ENCODE data around the gene ANKFN1.
A peak's percentile ranks its signal among the peaks of the same experiment; 100 is the strongest.

The ANKFN1 gene

DNA sequence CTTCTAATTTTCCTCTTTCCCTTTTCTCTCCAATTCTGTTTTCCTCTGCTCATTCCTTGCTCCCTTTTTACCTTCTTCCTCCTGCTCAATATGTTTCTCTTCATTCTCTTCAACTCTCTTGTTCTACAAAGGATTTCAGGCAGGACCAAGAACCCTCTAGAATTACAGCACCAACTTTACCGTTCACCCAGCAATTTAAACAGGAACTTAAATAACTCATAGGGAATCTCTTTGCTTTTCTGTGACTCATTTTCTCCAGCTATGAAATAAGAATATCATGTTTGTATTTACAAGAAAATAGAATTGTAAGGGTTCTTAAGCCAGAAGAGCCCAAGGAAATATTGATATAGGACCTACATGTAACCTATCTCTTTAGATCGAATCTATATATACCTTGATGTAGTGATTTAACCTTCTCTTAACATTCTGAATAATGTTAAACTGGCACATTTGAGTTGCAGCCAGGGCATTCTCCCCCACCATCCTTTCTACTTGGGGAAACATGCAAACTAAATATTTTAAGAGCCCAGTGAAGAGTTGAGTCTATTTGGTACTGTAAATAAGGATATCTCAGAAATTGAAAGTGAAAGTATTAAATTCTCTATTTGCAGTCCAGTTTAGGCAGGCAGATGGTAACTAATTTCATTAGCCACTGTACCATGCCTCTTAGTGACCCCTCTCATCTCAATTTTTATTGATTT is 137.0 kb downstream of the ANKFN1 start:
- DNase-seq, result peak; percentile 24

DNA sequence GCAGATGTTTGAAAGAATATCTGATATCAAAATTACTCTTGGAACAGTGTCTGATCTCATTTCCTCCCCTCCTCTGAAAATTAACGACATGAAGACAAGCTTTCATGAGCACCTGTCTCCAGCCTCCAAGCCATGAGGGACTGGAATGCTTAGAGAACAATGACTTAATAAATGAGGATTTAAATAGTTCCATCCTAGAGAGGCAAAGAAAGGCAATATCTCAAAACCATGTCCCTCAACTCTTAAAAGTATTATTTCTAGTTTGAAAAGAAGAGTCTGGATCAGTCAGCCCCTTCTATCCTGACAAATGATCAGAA is 137.5 kb downstream of the ANKFN1 start:
- no peak for DNase-seq

GRCh38 chr17:56291226-56291805 is 138.0 kb downstream of the ANKFN1 start:
- DNase-seq, result peak; percentile 52

DNA sequence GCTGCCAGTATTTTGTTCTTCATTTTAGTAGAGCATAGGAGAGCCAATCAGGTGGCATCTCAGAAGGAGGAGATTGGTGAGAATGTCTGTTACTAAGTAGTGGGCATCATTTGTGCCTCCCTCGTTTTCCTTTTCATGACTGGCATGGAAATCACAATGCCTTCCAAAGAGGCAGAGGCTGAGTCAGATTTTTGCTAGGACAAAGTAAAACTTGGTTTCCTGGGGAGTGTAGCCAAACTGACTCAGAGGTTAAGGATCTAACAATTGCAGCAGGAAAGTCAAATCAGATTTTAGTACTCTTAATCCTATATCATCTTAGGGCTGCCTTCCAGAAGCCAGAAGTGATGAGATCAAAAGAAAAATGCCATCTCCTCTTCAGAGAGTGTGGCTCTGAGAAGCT is 138.7 kb downstream of the ANKFN1 start:
- peak; percentile 90 for DNase-seq

GRCh38 chr17:56292578-56292977 is 139.3 kb downstream of the ANKFN1 start:
- DNase-seq, result no peak

GRCh38 chr17:56297184-56297583 is 143.9 kb downstream of the ANKFN1 start:
- DNase-seq, result peak; percentile 78

DNA sequence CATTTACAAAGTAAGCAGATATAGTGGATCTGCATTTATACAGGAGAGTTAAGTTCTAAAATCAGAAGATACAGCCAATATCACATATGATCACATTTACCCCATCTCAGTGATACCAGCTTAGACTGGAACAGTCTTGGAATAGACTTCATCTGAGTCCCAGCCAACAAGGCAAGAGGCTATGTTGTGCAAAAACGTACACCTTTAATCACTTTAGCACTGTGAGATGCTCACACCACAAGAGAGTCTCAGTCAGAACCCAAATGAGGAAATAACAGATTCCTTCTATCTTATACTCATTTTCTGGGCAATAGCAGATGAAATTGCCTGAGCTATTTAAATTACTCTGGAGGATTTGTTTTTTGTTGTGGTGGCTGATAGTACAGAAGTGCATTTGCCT is 145.6 kb downstream of the ANKFN1 start:
- DNase-seq, result no peak

- DNase-seq, result no peak
These were observed 146.9 kb downstream of the ANKFN1 start for GRCh38 chr17:56300144-56300543.

DNA sequence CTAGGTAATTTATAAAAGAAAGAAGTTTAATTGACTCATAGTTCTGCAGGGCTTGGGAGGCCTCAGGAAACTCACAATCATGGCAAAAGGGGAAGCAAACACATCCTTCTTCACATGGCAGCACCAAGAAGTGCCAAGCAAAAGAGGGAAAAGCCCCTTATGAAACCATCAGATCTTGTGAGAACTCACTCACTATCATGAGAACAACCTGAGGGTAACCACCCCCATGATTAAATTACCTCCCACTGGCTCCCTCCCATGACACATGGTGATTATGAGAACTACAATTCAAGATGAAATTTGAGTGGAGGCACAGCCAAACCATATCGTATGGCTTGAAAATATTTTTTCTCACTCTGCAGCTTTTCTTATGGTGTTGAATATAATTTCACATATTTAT is 151.7 kb downstream of the ANKFN1 start:
- DNase-seq, result no peak

GRCh38 chr17:56309897-56310296 is 156.6 kb downstream of the ANKFN1 start:
- DNase-seq, result no peak

- DNase-seq, result no peak
These were observed 157.5 kb downstream of the ANKFN1 start for GRCh38 chr17:56310782-56311181.

GRCh38 chr17:56313201-56313600 is 159.9 kb downstream of the ANKFN1 start:
- no peak for DNase-seq

- DNase-seq, result no peak
These were observed 160.8 kb downstream of the ANKFN1 start for GRCh38 chr17:56314026-56314425.

GRCh38 chr17:56314984-56315602 is 161.8 kb downstream of the ANKFN1 start:
- no peak for DNase-seq

DNA sequence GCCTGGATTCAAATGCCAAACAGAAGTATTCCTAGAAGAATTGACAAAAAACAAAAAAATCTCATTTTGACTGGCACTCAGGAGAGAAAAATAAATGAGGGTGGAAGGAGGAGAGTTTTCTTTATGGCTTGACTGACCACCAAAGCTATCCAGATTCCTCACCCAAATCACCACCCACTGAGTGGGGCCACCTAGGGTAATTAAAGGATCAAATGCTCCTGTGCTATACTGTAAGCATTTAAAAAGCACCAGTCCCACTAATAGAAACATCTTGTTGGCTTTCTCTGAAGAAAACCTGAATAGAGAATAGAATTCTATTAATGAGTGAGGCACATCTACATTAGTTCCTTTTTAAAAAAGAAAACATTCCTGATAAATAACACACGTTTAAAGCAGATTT is 163.3 kb downstream of the ANKFN1 start:
- DNase-seq, result no peak

GRCh38 chr17:56317351-56318208 is 164.3 kb downstream of the ANKFN1 start:
- no peak for DNase-seq

DNA sequence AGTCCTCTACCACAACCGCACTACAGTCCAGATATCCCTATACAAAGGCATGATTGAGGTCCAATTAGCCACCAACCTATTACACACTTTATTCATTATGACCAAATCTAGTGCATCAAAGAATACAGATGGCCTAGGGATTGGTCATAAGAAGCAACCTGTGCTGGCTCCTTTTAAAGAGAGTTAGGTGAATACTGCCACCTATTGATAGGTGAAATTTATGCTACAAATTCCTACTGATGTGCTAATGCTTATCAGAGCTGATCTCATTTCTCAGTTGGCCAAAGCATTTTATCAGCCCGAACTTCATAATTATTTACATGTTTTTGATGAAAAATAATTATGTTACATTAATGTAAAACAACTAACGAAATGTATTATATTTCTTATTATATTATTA is 166.3 kb downstream of the ANKFN1 start:
- peak; percentile 76 for DNase-seq

- no peak for DNase-seq
These were observed 167.2 kb downstream of the ANKFN1 start for GRCh38 chr17:56320443-56320842.

- no peak for DNase-seq
These were observed 169.7 kb downstream of the ANKFN1 start for GRCh38 chr17:56322991-56323390.

DNA sequence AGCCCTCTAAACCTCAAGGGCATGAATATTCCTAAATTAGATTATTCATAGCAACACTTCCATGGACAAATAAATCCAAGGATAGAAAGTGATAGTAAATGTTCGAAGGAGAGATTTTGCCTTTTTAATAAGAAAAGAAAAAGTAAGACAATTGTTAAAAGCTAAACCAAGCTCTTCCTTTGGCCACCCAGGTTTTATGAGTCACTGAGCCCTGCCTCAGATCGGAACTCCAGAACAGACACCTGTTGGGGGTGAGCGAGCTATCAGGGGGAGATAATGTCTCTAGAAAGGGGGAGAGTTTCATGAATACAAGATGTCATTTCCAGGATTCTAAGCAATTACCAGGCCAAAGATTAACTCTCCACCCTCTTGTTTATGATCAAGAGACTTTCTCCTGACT is 171.4 kb downstream of the ANKFN1 start:
- no peak for DNase-seq

- DNase-seq, result no peak
These were observed 172.2 kb downstream of the ANKFN1 start for GRCh38 chr17:56325313-56326000.

DNA sequence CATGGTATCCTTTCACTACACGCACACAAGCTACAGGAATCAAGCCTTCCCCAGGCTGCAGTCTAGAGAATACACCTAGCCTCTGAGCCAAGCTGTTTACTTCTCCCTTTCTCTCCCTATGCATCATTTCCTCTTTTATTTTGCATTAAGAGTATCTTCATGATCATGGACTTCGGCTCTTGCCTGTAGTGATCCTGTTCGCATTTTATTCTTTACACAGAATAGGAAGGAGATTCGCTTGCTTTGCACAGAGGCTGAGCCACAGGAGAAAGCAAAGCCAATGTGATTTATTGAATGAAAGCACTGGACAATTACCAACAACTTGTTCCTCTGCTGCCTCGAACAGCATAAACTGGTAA is 172.7 kb downstream of the ANKFN1 start:
- DNase-seq, result no peak

- no peak for DNase-seq
These were observed 194.4 kb downstream of the ANKFN1 start for GRCh38 chr17:56347639-56348038.

All from EL (cell line).